NCI-H510A treated with DMSO at 0.1 percent for 48 hours (cell line): Measurements from ENCODE around the gene SMARCA1.

Experiments
- DNase-seq: peaks from one replicate; lab custom pipeline; 2025; lab: John Stamatoyannopoulos, UW

SMARCA1 gene

GRCh38 chrX:129461801-129462456 lies 61.4 kb downstream of the SMARCA1 start:
- DNase-seq, result no peak

DNA sequence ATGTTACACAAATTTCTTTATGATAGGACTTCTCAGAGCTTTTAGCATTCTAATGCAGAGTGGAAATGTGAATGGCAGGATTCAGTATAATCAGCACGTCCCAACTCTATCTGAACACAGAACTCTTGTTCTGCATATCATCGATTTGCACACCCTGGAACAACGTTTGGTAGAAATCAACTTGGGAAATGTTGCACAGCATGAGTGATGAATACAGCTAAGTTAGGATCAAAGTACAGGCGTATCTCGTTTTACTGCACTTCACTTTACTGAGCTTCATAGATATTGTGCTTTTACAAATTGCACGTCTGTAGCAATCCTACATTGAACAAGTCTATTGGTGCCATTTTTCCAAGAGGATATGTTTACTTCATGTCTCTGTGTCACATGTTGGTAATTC lies 70.8 kb downstream of the SMARCA1 start:
- DNase-seq, result no peak

DNA sequence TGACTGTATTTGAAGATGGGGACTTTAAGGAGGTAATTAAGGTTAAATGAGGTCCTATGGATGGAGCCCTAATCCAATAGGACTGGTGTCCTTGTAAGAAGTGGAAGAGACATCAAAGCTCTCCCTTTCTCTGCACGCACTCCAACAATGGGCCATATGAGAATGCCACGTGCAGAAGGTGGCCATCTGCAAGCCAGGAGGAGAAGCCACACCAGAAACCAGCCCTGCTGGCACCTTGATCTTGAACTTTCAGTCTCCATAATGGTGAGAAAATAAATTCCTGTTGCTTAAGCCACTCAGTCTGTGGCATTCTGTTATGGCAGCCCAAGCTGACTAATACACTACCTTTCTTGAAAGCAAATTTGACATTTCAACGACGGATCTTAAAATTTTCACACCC lies 73.2 kb downstream of the SMARCA1 start:
- DNase-seq, result no peak

DNA sequence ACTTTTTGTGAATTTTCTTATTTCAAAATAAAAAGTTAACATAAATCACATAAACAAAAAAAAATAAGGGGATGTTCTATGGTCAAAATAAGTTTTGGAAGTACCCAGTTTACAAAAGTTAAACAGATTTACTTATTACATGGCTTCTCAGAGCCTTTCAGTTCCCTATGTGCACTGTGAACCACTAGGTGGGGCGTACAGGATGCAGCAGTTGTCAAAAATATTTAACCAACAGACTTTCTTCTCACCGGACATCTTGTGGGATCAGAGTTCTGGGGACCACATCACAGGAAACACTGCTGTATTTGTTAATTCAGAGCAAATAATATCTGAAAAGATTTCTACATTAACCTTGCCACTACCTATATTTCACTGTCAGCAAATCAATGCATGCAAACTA lies 74.1 kb downstream of the SMARCA1 start:
- no peak for DNase-seq

DNA sequence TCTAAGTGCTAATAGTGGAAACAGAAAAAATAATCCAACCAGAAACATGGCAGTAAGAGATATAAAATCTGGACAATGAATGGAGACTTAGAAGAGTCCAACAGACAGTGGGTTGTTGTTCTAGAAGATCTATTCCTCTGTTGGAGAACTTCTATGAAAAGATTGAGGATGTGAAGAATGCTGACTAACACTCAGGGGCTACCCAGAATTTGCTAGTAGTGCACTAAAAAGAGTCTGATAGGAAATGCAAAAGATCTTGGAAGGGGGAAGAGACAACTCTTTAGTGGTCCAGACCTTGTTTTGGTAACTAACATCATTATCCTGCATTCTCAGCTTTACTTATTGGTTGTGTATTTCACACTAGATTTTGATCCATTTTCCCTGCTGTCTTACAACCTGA lies 77.9 kb downstream of the SMARCA1 start:
- DNase-seq, result no peak

GRCh38 chrX:129433945-129434344 lies 89.3 kb downstream of the SMARCA1 start:
- DNase-seq, result no peak

DNA sequence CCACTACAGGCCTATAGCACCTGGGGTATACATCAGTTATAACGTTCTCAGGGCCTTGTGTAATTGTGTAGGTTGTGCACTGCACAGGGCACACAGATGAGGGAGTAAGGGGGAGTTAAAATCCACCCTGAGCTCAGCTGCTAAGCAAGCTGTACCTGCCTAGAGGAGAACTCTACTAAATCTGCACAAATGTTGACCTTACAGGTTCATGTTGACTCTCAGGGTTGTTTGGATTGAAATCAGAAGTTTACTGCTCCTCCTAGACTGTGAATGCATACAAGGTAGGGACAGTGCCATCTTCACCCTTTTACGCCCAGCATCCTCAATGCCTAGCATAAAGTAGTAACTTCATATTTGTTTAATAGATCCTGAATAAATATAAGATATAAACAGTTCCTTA lies 89.8 kb downstream of the SMARCA1 start:
- no peak for DNase-seq

DNA sequence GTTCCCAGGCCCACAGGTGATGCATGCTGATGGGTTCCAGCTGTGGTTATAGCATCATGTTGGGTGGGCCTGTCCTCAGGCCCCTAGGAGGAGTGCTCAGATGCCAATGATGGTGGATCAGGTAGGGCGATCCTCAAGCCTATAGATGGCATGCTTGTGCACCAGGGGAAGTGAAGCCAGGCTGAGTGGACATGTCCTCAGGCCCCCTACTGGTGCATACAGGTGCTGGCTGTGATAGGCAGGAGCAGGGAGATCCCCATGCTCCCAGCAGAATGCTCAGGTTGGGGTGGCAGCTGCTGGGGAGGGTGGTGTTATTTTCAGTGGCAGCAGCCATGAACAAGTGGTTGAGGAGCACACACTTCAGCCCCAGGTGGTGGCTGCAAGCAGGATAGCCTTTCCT lies 96.0 kb downstream of the SMARCA1 start:
- DNase-seq, result no peak

DNA sequence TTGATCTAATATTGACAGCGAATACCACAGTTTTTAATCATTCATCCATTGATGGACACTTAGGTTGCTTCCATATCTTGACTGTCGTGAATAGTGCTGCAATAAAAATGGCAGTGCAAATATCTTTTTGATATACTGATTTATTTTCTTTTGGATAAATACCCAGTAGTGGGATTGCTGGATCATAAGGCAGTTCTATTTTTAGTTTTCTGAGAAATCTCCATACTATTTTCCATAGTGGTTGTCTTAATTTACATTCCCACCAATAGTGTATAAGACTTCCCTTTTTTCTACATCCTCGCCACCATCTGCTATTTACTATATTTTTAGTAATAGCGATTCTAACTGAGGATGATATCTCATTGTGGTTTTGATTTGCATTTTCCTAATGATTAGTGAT lies 100.1 kb downstream of the SMARCA1 start:
- no peak for DNase-seq

DNA sequence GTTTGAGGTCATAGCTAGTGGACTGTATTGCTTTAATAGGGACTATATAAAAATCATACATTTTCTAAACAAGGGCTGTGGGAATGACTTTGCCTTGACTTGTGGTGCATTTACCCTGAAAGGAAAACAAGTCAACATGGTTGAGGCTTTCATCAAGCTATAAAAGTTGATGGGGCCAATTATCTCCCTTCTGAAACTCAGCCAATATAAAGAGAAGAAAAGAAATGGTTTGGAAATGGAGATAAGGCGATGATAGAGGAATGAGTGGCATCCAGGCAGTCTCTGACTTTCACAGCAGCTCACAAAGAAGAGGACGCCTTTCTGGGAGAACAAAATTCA lies 118.7 kb downstream of the SMARCA1 start:
- no peak for DNase-seq

GRCh38 chrX:129403974-129404669 lies 119.2 kb downstream of the SMARCA1 start:
- DNase-seq, result no peak
